Spleen (tissue), 11 donors: ENCODE data around the gene EXD3. TPM values are rescaled to one million over a fixed set of nuclear protein-coding genes. Genes with fewer than 3 reads are reported as not detected.
A peak's percentile ranks its signal among the peaks of the same experiment; 100 is the strongest.

Experiments used
- DNase-seq: peaks from one replicate; pipeline ENCODE4 v3.0.0-alpha.2; 2020
- H3K27ac ChIP-seq, 8 donors: fragments of 200-600 bp; sonication (generic) in 7 of 8; 1 replicate in 4 of 8; 2 replicates in 4 of 8; pipeline versions ENCODE4 v1.5.0 to v1.8.0; 2016 to 2021; ENCODE audit warnings: inconsistent platforms in 4 of 8, mild to moderate bottlenecking in 4 of 8, moderate library complexity in 1 of 8
- H3K27me3 ChIP-seq, 7 donors: fragments of 200-600 bp; sonication (generic) in 6 of 7; replicated peaks in 1 of 7; 1 replicate in 4 of 7; 2 replicates in 3 of 7; pipeline versions ENCODE4 v1.5.0 to v1.8.0; 2016 to 2021; ENCODE audit warnings: inconsistent platforms in 3 of 7, mild to moderate bottlenecking in 1 of 7
- H3K36me3 ChIP-seq, 6 donors: fragments of 200-600 bp; sonication (generic) in 5 of 6; 1 replicate in 4 of 6; 2 replicates in 2 of 6; pipeline versions ENCODE4 v1.5.0 to v1.8.0; 2016 to 2021; ENCODE audit warnings: inconsistent platforms in 2 of 6
- H3K4me1 ChIP-seq, 6 donors: fragments of 200-600 bp; sonication (generic) in 5 of 6; 1 replicate in 3 of 6; 2 replicates in 3 of 6; pipeline versions ENCODE4 v1.5.0 to v1.8.0; 2016 to 2021; ENCODE audit warnings: inconsistent platforms in 3 of 6
- H3K4me3 ChIP-seq, 8 donors: fragments of 200-600 bp; sonication (generic) in 7 of 8; 1 replicate in 4 of 8; 2 replicates in 4 of 8; pipeline versions ENCODE4 v1.5.0 to v1.8.0; 2016 to 2021; ENCODE audit warnings: inconsistent platforms in 4 of 8, mild to moderate bottlenecking in 4 of 8, moderate library complexity in 2 of 8
- H3K9me3 ChIP-seq, 8 donors: fragments of 200-600 bp; sonication (generic) in 7 of 8; 1 replicate in 4 of 8; 2 replicates in 4 of 8; pipeline versions ENCODE4 v1.5.0 to v1.8.0; 2016 to 2021; ENCODE audit warnings: inconsistent platforms in 4 of 8
- CTCF ChIP-seq, 11 experiments: fragments of 200-600 bp in 7 of 11; fragments of 450-650 bp in 4 of 11; sonication (generic) in 4 of 11; IDR thresholded peaks in 8 of 11; conservative IDR thresholded peaks in 3 of 11; 1 replicate in 7 of 11; 2 replicates in 4 of 11; pipeline versions ENCODE4 v1.4.0 to v1.8.0; 2016 to 2021; ENCODE audit warnings: antibody characterized with exemption in 11 of 11, inconsistent platforms in 4 of 11, mild to moderate bottlenecking in 1 of 11
- POLR2A ChIP-seq, 3 donors: fragments of 450-650 bp; IDR thresholded peaks; one replicate each; pipeline ENCODE4 v1.5.1; 2017; ENCODE audit warnings: antibody characterized with exemption in 3 of 3, mild to moderate bottlenecking in 1 of 3
- POLR2AphosphoS5 ChIP-seq, 3 donors: sonication (generic); formaldehyde crosslinking; IDR thresholded peaks; one replicate each; pipeline ENCODE4 v1.5.1; 2017; ENCODE audit warnings: antibody characterized with exemption in 3 of 3
- WGBS, 5 donors: extraction: QIAGEN DNeasy Blood & Tissue Kit in 3 of 5; methylation state at CpG; one replicate each; pipeline versions ENCODE4 v1.1.5 to v1.1.7; 2013 to 2018; 5-methylcytosine and 5-hydroxymethylcytosine counted together
- intact Hi-C: fragments of 100-400 bp; cut with DNase I; formaldehyde crosslinking; loops from one replicate; pipeline ENCODE4 v1.15.0; 2023; ENCODE audit warnings: low total_unique reads
- polyA plus RNA-seq, 3 donors: library from polyadenylated mRNA; stranded (reverse); fragments of 200-250 nt; gene quantifications; one replicate each; pipeline ENCODE4 v1.2.1, GENCODE V29; 2013
- total RNA-seq, 7 donors: library from RNA; depleted of rRNA in 3 of 7; stranded (reverse); fragments of >200 nt in 3 of 7; fragmentation: NEBNext Ultra II Directional in 4 of 7; extraction: Animal tissue kit (Norgen Biotek cat#: 25700) in 4 of 7; gene quantifications; one replicate each; pipeline versions ENCODE4 v1.1.0 to v1.2.1, GENCODE V29; 2016 to 2021
- donor health status: healthy with polysubstance abuse.
- donor health status: DM: no; HTN: no; CAD: no; lungs with moderate emphysema.
- donor health status: DM: no; HTN: no; CAD: no.
- donor health status: Bipolar disorder and iron deficiency.
- donor health status: healthy.
- donor health status: DM: no; HTN: no; CAD: no.
- donor health status: DM: yes; HTN: yes; CAD: no.

EXD3 gene
- total and polyA plus RNA-seq, 10 donors, result 14.5 to 62.3 (median 36.3) TPM

GRCh38 chr9:137286975-137287383, 136.0 kb downstream of the EXD3 start:
- no peak overlapping the region for H3K4me3 ChIP-seq
- intact Hi-C loops, result no loop called here
- H3K9me3 ChIP-seq, result peaks cover 0 to 4% (median 0%) of the 10 kb centered on the region in 8 donors
- no peaks in the 10 kb centered on the region for H3K27me3 ChIP-seq
- H3K27ac ChIP-seq, result peak overlapping the region in 3 of 8 donors; percentile 14 to 44 (median 36)
- WGBS, 5 donors, result 50 to 69% (median 55%) methylated on average over 13 to 14 of the region's 14 CpGs
- peaks cover 0 to 28% (median 3%) of the 10 kb centered on the region in 6 donors for H3K36me3 ChIP-seq
- TF ChIP-seq POLR2A (IDR thresholded peaks at IDR 0.05) (no peak), CTCF (IDR thresholded peaks at IDR 0.05 in 8 of 11, conservative IDR thresholded peaks at IDR 0.05 in 3 of 11) (peak in 7 of 11 experiments; percentile 22 to 44 (median 33)), POLR2AphosphoS5 (IDR thresholded peaks at IDR 0.05) (peak; percentile 6 to 48 (median 34))
- H3K4me1 ChIP-seq, result peaks cover 0 to 44% (median 25%) of the 10 kb centered on the region in 6 donors
- peak; percentile 51 for DNase-seq

GRCh38 chr9:137281345-137282116, 141.4 kb downstream of the EXD3 start:
- Histone ChIP-seq H3K4me1 (peaks cover 7 to 86% (median 74%) of the 10 kb centered on the region in 6 donors), H3K36me3 (peaks cover 0 to 63% (median 23%) of the 10 kb centered on the region in 6 donors), H3K27ac (peak overlapping the region in 2 of 8 donors; percentile 1 to 45), H3K9me3 (peaks cover 0 to 4% (median 0%) of the 10 kb centered on the region in 8 donors), H3K4me3 (peak overlapping the region in 1 of 8 donors; percentile 36), H3K27me3 (no peaks in the 10 kb centered on the region)
- WGBS, 5 donors, result 81 to 95% (median 86%) methylated on average over 15 to 39 of the region's 39 CpGs
- intact Hi-C loops, result no loop called here
- peak; percentile 74 for DNase-seq
- TF ChIP-seq POLR2AphosphoS5 (IDR thresholded peaks at IDR 0.05), result no peak
- no peak for TF ChIP-seq POLR2A (IDR thresholded peaks at IDR 0.05)
- TF ChIP-seq CTCF (IDR thresholded peaks at IDR 0.05 in 8 of 11, conservative IDR thresholded peaks at IDR 0.05 in 3 of 11), result no peak

- Histone ChIP-seq H3K4me3 (peak overlapping the region in 1 of 8 donors; percentile 36), H3K9me3 (peaks cover 0 to 4% (median 0%) of the 10 kb centered on the region in 8 donors), H3K27ac (peak overlapping the region in 2 of 8 donors; percentile 1 to 45), H3K36me3 (peaks cover 0 to 63% (median 23%) of the 10 kb centered on the region in 6 donors), H3K4me1 (peaks cover 11 to 86% (median 75%) of the 10 kb centered on the region in 6 donors), H3K27me3 (no peaks in the 10 kb centered on the region)
- DNase-seq, result peak; percentile 74
- TF ChIP-seq POLR2AphosphoS5 (IDR thresholded peaks at IDR 0.05) (no peak), CTCF (IDR thresholded peaks at IDR 0.05 in 8 of 11, conservative IDR thresholded peaks at IDR 0.05 in 3 of 11) (peak in 6 of 11 experiments; percentile 10 to 41 (median 35)), POLR2A (IDR thresholded peaks at IDR 0.05) (no peak)
- 47 to 68% (median 63%) methylated on average over 55 to 85 of the region's 85 CpGs for WGBS, 5 donors
- intact Hi-C loops, result no loop called here
These were observed 142.3 kb downstream of the EXD3 start for GRCh38 chr9:137280474-137281344.
